ENCODE data around the gene RSPH6A. TPM values are rescaled to one million over a fixed set of nuclear protein-coding genes. Genes with fewer than 3 reads are reported as not detected.

The RSPH6A gene
- polyA plus RNA-seq, 1 of the 3 experiments (the other 2 are of a cell fraction), result 0.02 TPM

DNA sequence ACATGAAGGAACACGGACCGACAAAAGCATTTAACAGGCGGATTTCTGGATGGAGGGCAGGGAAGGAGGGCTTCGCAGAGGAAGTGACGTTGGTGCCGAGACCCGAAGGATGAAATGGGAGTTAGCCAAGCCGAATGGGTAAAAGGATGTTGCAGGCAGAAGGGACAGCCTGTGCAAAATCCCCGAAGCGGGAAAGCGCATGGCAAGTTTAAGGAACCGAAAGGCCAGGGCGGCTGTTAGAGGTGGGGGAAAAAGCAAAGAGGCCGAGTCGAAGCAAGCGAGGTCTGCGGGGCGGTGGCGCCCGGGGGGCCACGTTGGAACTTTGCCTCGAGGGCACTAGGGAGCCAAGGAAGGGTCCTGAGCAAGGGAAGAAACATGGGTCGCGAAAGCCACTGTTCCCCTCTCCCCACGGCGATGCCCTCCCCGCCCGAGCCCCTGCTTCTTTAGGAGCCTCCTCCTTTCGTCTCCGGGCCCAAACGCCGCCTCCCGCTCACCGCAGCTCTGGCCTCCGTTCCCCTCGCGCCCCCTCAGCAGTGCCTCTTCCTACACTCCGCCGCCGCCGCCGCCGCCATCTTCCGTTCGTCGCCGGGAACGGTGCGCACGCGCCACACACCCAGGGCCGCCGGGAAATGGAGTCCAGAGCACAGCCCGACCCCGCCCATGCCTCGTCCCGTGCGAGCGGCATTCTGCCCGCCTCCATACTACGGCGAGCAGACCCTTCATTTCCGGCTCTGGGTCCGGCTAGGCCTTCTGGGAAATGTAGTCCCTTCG is 47.6 kb upstream of the RSPH6A start, which contains the start of gene SYMPK:
SYMPK (minus strand) TSS at position 584 of the 771 bp plus-strand sequence. CDS start 8,652 bp downstream, outside the sequence.
- Histone ChIP-seq H2AFZ (ENCODE audit: low read depth) (peak within 1 kb of the TSS; percentile 99), H3K4me2 (peak within 1 kb of the TSS; percentile 91), H3K9me3 (no peaks in the 10 kb centered on the region), H3K9ac (peak within 1 kb of the TSS; percentile 90), H3F3A (replicated peaks; ENCODE audit: insufficient read depth) (peaks cover 19% of the 10 kb centered on the region), H3K79me2 (ENCODE audit: insufficient read depth) (peaks cover 51% of the 10 kb centered on the region), H4K20me1 (ENCODE audit: insufficient read depth) (no peaks in the 10 kb centered on the region), H3K4me3 (ENCODE audit: low read depth in 2 of 2, low read length in 1 of 2) (peak within 1 kb of the TSS; percentile 77 to 96), H3K9me2 (no peaks in the 10 kb centered on the region), H3K4me1 (ENCODE audit: control insufficient read depth in 1 of 2, insufficient read depth in 2 of 2, low read depth in 1 of 2, low read length in 1 of 2) (peaks cover 0 to 6% of the 10 kb centered on the region in 2 experiments; a peak in 2 of 4 replicates), H3K27me3 (ENCODE audit: insufficient read depth) (peaks cover 19% of the 10 kb centered on the region; the same call in 1 of the 2 replicates), H3K27ac (ENCODE audit: low read depth in 2 of 2, low read length in 1 of 2) (peak within 1 kb of the TSS; percentile 89 to 93), H3K36me3 (replicated peaks in 1 of 2; ENCODE audit: control insufficient read depth in 1 of 2, insufficient read depth in 2 of 2, low read length in 1 of 2) (peaks cover 5 to 24% of the 10 kb centered on the region in 2 experiments)
- POLR2A ChIA-PET, result interaction anchor here (0.6 to 1.1 kb wide), 5 partner anchors 19 to 192 kb away, joined by 3 to 8 read pairs (median 4); partner anchors contain the start of genes CCDC61 and IRF2BP1
- under 1% methylated on average over 52 of the region's 65 CpGs for WGBS (ENCODE audit: low lambda C conversion rate)
- peak; percentile 99 for DNase-seq
- CTCF ChIA-PET, result interaction anchor here (1.0 to 12.2 kb wide), 11 partner anchors 12 to 49 kb away, joined by 3 to 121 read pairs (median 6); partner anchors contain the start of genes IRF2BP1 and MYPOP
- TF ChIP-seq, protein P1, sequence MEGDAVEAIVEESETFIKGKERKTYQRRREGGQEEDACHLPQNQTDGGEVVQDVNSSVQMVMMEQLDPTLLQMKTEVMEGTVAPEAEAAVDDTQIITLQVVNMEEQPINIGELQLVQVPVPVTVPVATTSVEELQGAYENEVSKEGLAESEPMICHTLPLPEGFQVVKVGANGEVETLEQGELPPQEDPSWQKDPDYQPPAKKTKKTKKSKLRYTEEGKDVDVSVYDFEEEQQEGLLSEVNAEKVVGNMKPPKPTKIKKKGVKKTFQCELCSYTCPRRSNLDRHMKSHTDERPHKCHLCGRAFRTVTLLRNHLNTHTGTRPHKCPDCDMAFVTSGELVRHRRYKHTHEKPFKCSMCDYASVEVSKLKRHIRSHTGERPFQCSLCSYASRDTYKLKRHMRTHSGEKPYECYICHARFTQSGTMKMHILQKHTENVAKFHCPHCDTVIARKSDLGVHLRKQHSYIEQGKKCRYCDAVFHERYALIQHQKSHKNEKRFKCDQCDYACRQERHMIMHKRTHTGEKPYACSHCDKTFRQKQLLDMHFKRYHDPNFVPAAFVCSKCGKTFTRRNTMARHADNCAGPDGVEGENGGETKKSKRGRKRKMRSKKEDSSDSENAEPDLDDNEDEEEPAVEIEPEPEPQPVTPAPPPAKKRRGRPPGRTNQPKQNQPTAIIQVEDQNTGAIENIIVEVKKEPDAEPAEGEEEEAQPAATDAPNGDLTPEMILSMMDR (IDR thresholded peaks at IDR 0.05), result no peak
- no peak for TF ChIP-seq FOXM1 (IDR thresholded peaks at IDR 0.05; ENCODE audit: low read depth)
- TF ChIP-seq, protein P2, sequence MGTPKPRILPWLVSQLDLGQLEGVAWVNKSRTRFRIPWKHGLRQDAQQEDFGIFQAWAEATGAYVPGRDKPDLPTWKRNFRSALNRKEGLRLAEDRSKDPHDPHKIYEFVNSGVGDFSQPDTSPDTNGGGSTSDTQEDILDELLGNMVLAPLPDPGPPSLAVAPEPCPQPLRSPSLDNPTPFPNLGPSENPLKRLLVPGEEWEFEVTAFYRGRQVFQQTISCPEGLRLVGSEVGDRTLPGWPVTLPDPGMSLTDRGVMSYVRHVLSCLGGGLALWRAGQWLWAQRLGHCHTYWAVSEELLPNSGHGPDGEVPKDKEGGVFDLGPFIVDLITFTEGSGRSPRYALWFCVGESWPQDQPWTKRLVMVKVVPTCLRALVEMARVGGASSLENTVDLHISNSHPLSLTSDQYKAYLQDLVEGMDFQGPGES (IDR thresholded peaks at IDR 0.05; ENCODE audit: low read depth, low read length), result no peak
- TF ChIP-seq MXI1 (IDR thresholded peaks at IDR 0.05; ENCODE audit: low read depth, low read length), result no peak; the same call in none of the 2 replicates
- TF ChIP-seq EZH2phosphoT487 (IDR thresholded peaks at IDR 0.05; ENCODE audit: borderline replicate concordance, low read depth), result no peak
- TF ChIP-seq GABPA (IDR thresholded peaks at IDR 0.05; ENCODE audit: low read depth), result peak; percentile 96
- no peak for TF ChIP-seq RAD21 (IDR thresholded peaks at IDR 0.05; ENCODE audit: low read length)
- TF ChIP-seq TCF12 (IDR thresholded peaks at IDR 0.05), result no peak
- TF ChIP-seq, protein P3, sequence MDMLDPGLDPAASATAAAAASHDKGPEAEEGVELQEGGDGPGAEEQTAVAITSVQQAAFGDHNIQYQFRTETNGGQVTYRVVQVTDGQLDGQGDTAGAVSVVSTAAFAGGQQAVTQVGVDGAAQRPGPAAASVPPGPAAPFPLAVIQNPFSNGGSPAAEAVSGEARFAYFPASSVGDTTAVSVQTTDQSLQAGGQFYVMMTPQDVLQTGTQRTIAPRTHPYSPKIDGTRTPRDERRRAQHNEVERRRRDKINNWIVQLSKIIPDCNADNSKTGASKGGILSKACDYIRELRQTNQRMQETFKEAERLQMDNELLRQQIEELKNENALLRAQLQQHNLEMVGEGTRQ (IDR thresholded peaks at IDR 0.05; ENCODE audit: borderline replicate concordance, low read depth, low read length), result no peak
- no peak for TF ChIP-seq RCOR1 (IDR thresholded peaks at IDR 0.05; ENCODE audit: low read length)
- TF ChIP-seq, protein P4, sequence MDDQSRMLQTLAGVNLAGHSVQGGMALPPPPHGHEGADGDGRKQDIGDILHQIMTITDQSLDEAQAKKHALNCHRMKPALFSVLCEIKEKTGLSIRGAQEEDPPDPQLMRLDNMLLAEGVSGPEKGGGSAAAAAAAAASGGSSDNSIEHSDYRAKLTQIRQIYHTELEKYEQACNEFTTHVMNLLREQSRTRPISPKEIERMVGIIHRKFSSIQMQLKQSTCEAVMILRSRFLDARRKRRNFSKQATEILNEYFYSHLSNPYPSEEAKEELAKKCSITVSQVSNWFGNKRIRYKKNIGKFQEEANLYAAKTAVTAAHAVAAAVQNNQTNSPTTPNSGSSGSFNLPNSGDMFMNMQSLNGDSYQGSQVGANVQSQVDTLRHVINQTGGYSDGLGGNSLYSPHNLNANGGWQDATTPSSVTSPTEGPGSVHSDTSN (IDR thresholded peaks at IDR 0.05), result no peak
- no peak for TF ChIP-seq FOXJ3 (CRISPR knock-in tag; IDR thresholded peaks at IDR 0.05)
- TF ChIP-seq JUND (IDR thresholded peaks at IDR 0.05), result no peak
- peak; percentile 76 for TF ChIP-seq MAX (IDR thresholded peaks at IDR 0.05; ENCODE audit: low read depth)
- peak; percentile 93 for TF ChIP-seq YY1 (IDR thresholded peaks at IDR 0.05; ENCODE audit: low read depth)
- no peak; the same call in 1 of the 2 replicates for TF ChIP-seq RFX5 (IDR thresholded peaks at IDR 0.05; ENCODE audit: low read length)
- TF ChIP-seq EP300 (IDR thresholded peaks at IDR 0.05; ENCODE audit: borderline replicate concordance in 1 of 2, low read depth in 1 of 2, low read length in 1 of 2), result no peak
- TF ChIP-seq NRF1 (IDR thresholded peaks at IDR 0.05; ENCODE audit: low read depth, low read length), result peak; percentile 90
- TF ChIP-seq SMC3 (IDR thresholded peaks at IDR 0.05; ENCODE audit: low read depth, low read length), result no peak
- TF ChIP-seq NFIC (IDR thresholded peaks at IDR 0.05; ENCODE audit: borderline replicate concordance), result no peak
- TF ChIP-seq FOSL2 (IDR thresholded peaks at IDR 0.05; ENCODE audit: borderline replicate concordance, low read depth), result no peak
- TF ChIP-seq, protein P5, sequence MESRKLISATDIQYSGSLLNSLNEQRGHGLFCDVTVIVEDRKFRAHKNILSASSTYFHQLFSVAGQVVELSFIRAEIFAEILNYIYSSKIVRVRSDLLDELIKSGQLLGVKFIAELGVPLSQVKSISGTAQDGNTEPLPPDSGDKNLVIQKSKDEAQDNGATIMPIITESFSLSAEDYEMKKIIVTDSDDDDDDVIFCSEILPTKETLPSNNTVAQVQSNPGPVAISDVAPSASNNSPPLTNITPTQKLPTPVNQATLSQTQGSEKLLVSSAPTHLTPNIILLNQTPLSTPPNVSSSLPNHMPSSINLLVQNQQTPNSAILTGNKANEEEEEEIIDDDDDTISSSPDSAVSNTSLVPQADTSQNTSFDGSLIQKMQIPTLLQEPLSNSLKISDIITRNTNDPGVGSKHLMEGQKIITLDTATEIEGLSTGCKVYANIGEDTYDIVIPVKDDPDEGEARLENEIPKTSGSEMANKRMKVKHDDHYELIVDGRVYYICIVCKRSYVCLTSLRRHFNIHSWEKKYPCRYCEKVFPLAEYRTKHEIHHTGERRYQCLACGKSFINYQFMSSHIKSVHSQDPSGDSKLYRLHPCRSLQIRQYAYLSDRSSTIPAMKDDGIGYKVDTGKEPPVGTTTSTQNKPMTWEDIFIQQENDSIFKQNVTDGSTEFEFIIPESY (IDR thresholded peaks at IDR 0.05; ENCODE audit: borderline replicate concordance, low read depth), result no peak; the same call in 1 of the 2 replicates
- peak; percentile 97 for TF ChIP-seq CHD2 (IDR thresholded peaks at IDR 0.05; ENCODE audit: low read length, partially characterized antibody)
- TF ChIP-seq TEAD4 (IDR thresholded peaks at IDR 0.05; ENCODE audit: borderline replicate concordance, insufficient read depth), result no peak
- no peak for TF ChIP-seq MEF2A (IDR thresholded peaks at IDR 0.05; ENCODE audit: borderline replicate concordance, low read depth)
- no peak for TF ChIP-seq RXRA (IDR thresholded peaks at IDR 0.05; ENCODE audit: borderline replicate concordance, low read depth)
- TF ChIP-seq SIN3A (IDR thresholded peaks at IDR 0.05; ENCODE audit: borderline replicate concordance, low read depth, low read length), result no peak
